ENCODE measurements around the gene ADM5. TPM values are rescaled to one million over a fixed set of nuclear protein-coding genes. Genes with fewer than 3 reads are reported as not detected.

ADM5 gene
- polyA plus RNA-seq, 2 of the 4 experiments (the other 2 are of a cell fraction): 2.0 to 4.3 TPM

GRCh38 chr19:49669516-49669915 is 19.9 kb upstream of the ADM5 start:
- POLR2A ChIA-PET: no interaction called here
- no peak for TF ChIP-seq ZSCAN20 (CRISPR knock-in tag; IDR thresholded peaks at IDR 0.05)
- no peak for TF ChIP-seq SREBF2 (IDR thresholded peaks at IDR 0.05)
- TF ChIP-seq RAD21 (conservative IDR thresholded peaks at IDR 0.05 in 1 of 2, IDR thresholded peaks at IDR 0.05 in 1 of 2): no peak
- TF ChIP-seq RCOR1 (IDR thresholded peaks at IDR 0.05; ENCODE audit: low read depth, low read length): no peak
- no peak for TF ChIP-seq TFCP2L1 (CRISPR knock-in tag; IDR thresholded peaks at IDR 0.05)
- TF ChIP-seq ZNF302 (CRISPR knock-in tag; IDR thresholded peaks at IDR 0.05): no peak
- TF ChIP-seq ZC3H11A (IDR thresholded peaks at IDR 0.05): no peak
- TF ChIP-seq KDM5A (IDR thresholded peaks at IDR 0.05): no peak
- TF ChIP-seq JUNB (IDR thresholded peaks at IDR 0.05): no peak
- TF ChIP-seq FOXS1 (CRISPR knock-in tag; IDR thresholded peaks at IDR 0.05): no peak
- TF ChIP-seq E2F6 (IDR thresholded peaks at IDR 0.05; ENCODE audit: borderline replicate concordance, low read depth): no peak
- TF ChIP-seq TP53 (CRISPR knock-in tag; IDR thresholded peaks at IDR 0.05): no peak
- no peak for TF ChIP-seq USF2 (IDR thresholded peaks at IDR 0.05)
- no peak for FAIRE-seq
- WGBS (ENCODE audit: missing lambda C conversion rate): 84% methylated on average over 3 of the region's 3 CpGs
- Histone ChIP-seq H3K4me2 (no peak overlapping the region), H3K4me3 (no peak overlapping the region), H3K27ac (no peak overlapping the region), H3K4me1 (peaks cover 15% of the 10 kb centered on the region), H3K9me3 (no peaks in the 10 kb centered on the region)
- CTCF ChIA-PET: interaction anchor here (0.5 to 21.2 kb wide), 7 partner anchors 5 to 167 kb away, joined by 3 to 326 read pairs (median 15); partner anchors contain the start of genes BCL2L12, IRF3, PRMT1 and RRAS
- no peak for ATAC-seq
- DNase-seq (ENCODE audit: low read depth in 1 of 2, low spot score in 1 of 2): no peak

- CTCF ChIA-PET: interaction anchor here (0.5 to 21.2 kb wide), 53 partner anchors 2 to 889 kb away, joined by 3 to 326 read pairs (median 5); partner anchors contain the start of genes ADM5, BCL2L12, CPT1C and IRF3
- H3K4me1 ChIP-seq: peaks cover 11% of the 10 kb centered on the region
- no peaks in the 10 kb centered on the region for H3K9me3 ChIP-seq
- peak overlapping the region; percentile 76 for H3K4me2 ChIP-seq
- no peak overlapping the region for H3K4me3 ChIP-seq
- DNase-seq (ENCODE audit: low read depth in 1 of 2, low spot score in 1 of 2): peak; percentile 87 to 97
- 21% methylated on average over 27 of the region's 28 CpGs for WGBS (ENCODE audit: missing lambda C conversion rate)
- ATAC-seq: peak; percentile 47 to 53
- H3K27ac ChIP-seq: peak overlapping the region; percentile 57 to 80; a peak in 5 of 6 replicates
- POLR2A ChIA-PET: interaction anchor here (1.9 kb wide), 2 partner anchors 31 to 32 kb away, joined by 4 to 5 read pairs; partner anchors contain the start of genes RRAS and SCAF1
- TF ChIP-seq RCOR1 (IDR thresholded peaks at IDR 0.05; ENCODE audit: low read depth, low read length): no peak
- no peak for TF ChIP-seq ZSCAN20 (CRISPR knock-in tag; IDR thresholded peaks at IDR 0.05)
- TF ChIP-seq CTCF (IDR thresholded peaks at IDR 0.05): peak; percentile 94
- TF ChIP-seq HDAC2 (IDR thresholded peaks at IDR 0.05): no peak
- TF ChIP-seq BHLHE40 (IDR thresholded peaks at IDR 0.05; ENCODE audit: low read depth, low read length): no peak
- peak; percentile 64 to 65 for TF ChIP-seq RAD21 (conservative IDR thresholded peaks at IDR 0.05 in 1 of 2, IDR thresholded peaks at IDR 0.05 in 1 of 2)
- no peak for TF ChIP-seq FOSL2 (IDR thresholded peaks at IDR 0.05)
- TF ChIP-seq FOSL2 (CRISPR knock-in tag; IDR thresholded peaks at IDR 0.05): no peak
- 0 out of 2 replicates have a peak, but pooled peaks have one; percentile 78 for TF ChIP-seq MAZ (IDR thresholded peaks at IDR 0.05; ENCODE audit: borderline replicate concordance, low read depth, low read length)
- peak; percentile 77 for TF ChIP-seq SMC3 (IDR thresholded peaks at IDR 0.05)
- TF ChIP-seq EHMT2 (IDR thresholded peaks at IDR 0.05; ENCODE audit: low read depth): no peak
- no peak for TF ChIP-seq KDM5A (IDR thresholded peaks at IDR 0.05)
- TF ChIP-seq EHF (CRISPR knock-in tag; IDR thresholded peaks at IDR 0.05): no peak
- no peak for TF ChIP-seq CHD4 (IDR thresholded peaks at IDR 0.05; ENCODE audit: borderline replicate concordance)
- TF ChIP-seq EP300 (IDR thresholded peaks at IDR 0.05): no peak
- TF ChIP-seq POLR2A (IDR thresholded peaks at IDR 0.05; ENCODE audit: low read length): no peak
- no peak for TF ChIP-seq NPAS2 (CRISPR knock-in tag; IDR thresholded peaks at IDR 0.05; ENCODE audit: borderline replicate concordance)
- no peak for TF ChIP-seq ESRRA (IDR thresholded peaks at IDR 0.05; ENCODE audit: borderline replicate concordance, low read length)
- no peak for FAIRE-seq
These were observed 17.1 kb upstream of the ADM5 start for GRCh38 chr19:49672131-49672919.
